Activated naive CD8-positive, alpha-beta T cell treated with anti-CD3 and anti-CD28 coated beads, Interleukin-2, amount 10 ng/mL, durations not matched to agents 7 days and 5 days (primary cell): Measurements from ENCODE around the gene GOT2. TPM values are rescaled to one million over a fixed set of nuclear protein-coding genes. Genes with fewer than 3 reads are reported as not detected.
"Not testable (repeated sequence)": the region's sequence is repeated elsewhere in the genome, so short reads cannot be mapped to it uniquely, and the experiment has no call there.

Source experiments
- ATAC-seq: fragments of 150-1000 bp; cut with Tn5 transposase; one replicate; pipeline ENCODE4 v1.10.0; 2021; ENCODE audit warnings: low read depth, moderate library complexity
- POLR2A ChIA-PET: fragments of 350-600 bp; sonication (Branson Sonifier 250); formaldehyde crosslinking; loops from one replicate; lab custom pipeline; 2021; ENCODE audit warnings: antibody characterized with exemption; lab: Charles Lee
- DNase-seq: peaks from one replicate; pipeline ENCODE4 v3.0.0; 2021
- H3K27ac Mint-ChIP-seq: one replicate; pipeline ENCODE4 v1.8.0; 2022; ENCODE audit warnings: mild to moderate bottlenecking, mixed read lengths
- H3K27me3 Mint-ChIP-seq: one replicate; pipeline ENCODE4 v1.8.0; 2022; ENCODE audit warnings: mild to moderate bottlenecking, moderate library complexity, mixed read lengths
- H3K36me3 Mint-ChIP-seq: one replicate; pipeline ENCODE4 v1.8.0; 2021; ENCODE audit warnings: mild to moderate bottlenecking, mixed read lengths
- H3K4me1 Mint-ChIP-seq: one replicate; pipeline ENCODE4 v1.8.0; 2021; ENCODE audit warnings: mixed read lengths
- H3K4me3 Mint-ChIP-seq: one replicate; pipeline ENCODE4 v1.8.0; 2022; ENCODE audit warnings: mild to moderate bottlenecking, moderate library complexity, mixed read lengths
- H3K9me3 Mint-ChIP-seq: one replicate; pipeline ENCODE4 v1.8.0; 2021; ENCODE audit warnings: mixed read lengths
- total RNA-seq, 2 experiments: library from RNA; stranded (reverse); gene quantifications; one replicate each; pipeline ENCODE4 v1.2.3, GENCODE V29; 2021

GOT2 gene
- total RNA-seq, 2 experiments from 2014 or later, result 62.7 to 68.5 TPM

- Mint-ChIP-seq H3K4me3 (no peak overlapping the region), H3K36me3 (no peaks in the 10 kb centered on the region), H3K27me3 (peaks cover 11% of the 10 kb centered on the region), H3K4me1 (no peaks in the 10 kb centered on the region), H3K9me3 (no peaks in the 10 kb centered on the region), H3K27ac (no peak overlapping the region)
- DNase-seq (no peak), ATAC-seq (no peak)
- POLR2A ChIA-PET, result no interaction called here
Measured at GRCh38 chr16:58692450-58692849, 41.7 kb downstream of the GOT2 start.

GRCh38 chr16:58686985-58687706, 47.0 kb downstream of the GOT2 start:
- H3K9me3 Mint-ChIP-seq, H3K36me3 Mint-ChIP-seq, ATAC-seq, H3K27ac Mint-ChIP-seq, DNase-seq, POLR2A ChIA-PET, H3K4me3 Mint-ChIP-seq: not testable (repeated sequence)
- H3K27me3 Mint-ChIP-seq, result peaks cover 14% of the 10 kb centered on the region
- peaks cover 12% of the 10 kb centered on the region for H3K4me1 Mint-ChIP-seq

GRCh38 chr16:58685084-58685449, 49.0 kb downstream of the GOT2 start:
- no peak for ATAC-seq
- H3K4me1 Mint-ChIP-seq, result peaks cover 14% of the 10 kb centered on the region
- peaks cover 9% of the 10 kb centered on the region for H3K27me3 Mint-ChIP-seq
- no peaks in the 10 kb centered on the region for H3K36me3 Mint-ChIP-seq
- POLR2A ChIA-PET, result interaction anchor here (1.8 kb wide), 1 partner anchor 71 kb away, joined by 5 read pairs; no protein-coding TSS in a partner anchor
- peak overlapping the region; percentile 91 for H3K4me3 Mint-ChIP-seq
- no peaks in the 10 kb centered on the region for H3K9me3 Mint-ChIP-seq
- no peak overlapping the region for H3K27ac Mint-ChIP-seq
- no peak for DNase-seq

GRCh38 chr16:58684354-58685083, 49.6 kb downstream of the GOT2 start, which contains the start of gene SLC38A7:
Gene SLC38A7 (minus strand): TSS chr16:58684770. CDS start chr16:58680126, 4,644 bp downstream.
- no peaks in the 10 kb centered on the region for H3K36me3 Mint-ChIP-seq
- peaks cover 14% of the 10 kb centered on the region for H3K4me1 Mint-ChIP-seq
- ATAC-seq (peak; percentile 91), DNase-seq (peak; percentile 78)
- peak within 1 kb of the TSS; percentile 60 for H3K27ac Mint-ChIP-seq
- no peaks in the 10 kb centered on the region for H3K9me3 Mint-ChIP-seq
- H3K4me3 Mint-ChIP-seq, result peak within 1 kb of the TSS; percentile 91
- POLR2A ChIA-PET, result interaction anchor here (1.2 to 1.8 kb wide), 3 partner anchors 49 to 72 kb away, joined by 3 to 5 read pairs (median 4); no protein-coding TSS in a partner anchor
- peaks cover 7% of the 10 kb centered on the region for H3K27me3 Mint-ChIP-seq

GRCh38 chr16:58684001-58684353, 50.1 kb downstream of the GOT2 start:
- H3K9me3 Mint-ChIP-seq, result no peaks in the 10 kb centered on the region
- no peaks in the 10 kb centered on the region for H3K36me3 Mint-ChIP-seq
- POLR2A ChIA-PET, result interaction anchor here (1.2 to 1.8 kb wide), 3 partner anchors 49 to 72 kb away, joined by 3 to 5 read pairs (median 4); no protein-coding TSS in a partner anchor
- H3K27ac Mint-ChIP-seq, result peak overlapping the region; percentile 60
- H3K4me1 Mint-ChIP-seq, result peaks cover 14% of the 10 kb centered on the region
- peaks cover 7% of the 10 kb centered on the region for H3K27me3 Mint-ChIP-seq
- H3K4me3 Mint-ChIP-seq, result peak overlapping the region; percentile 91
- no peak for ATAC-seq
- DNase-seq, result no peak

- DNase-seq (no peak), ATAC-seq (no peak)
- Mint-ChIP-seq H3K36me3 (no peaks in the 10 kb centered on the region), H3K4me3 (no peak overlapping the region), H3K4me1 (peaks cover 13% of the 10 kb centered on the region), H3K27me3 (no peaks in the 10 kb centered on the region), H3K9me3 (no peaks in the 10 kb centered on the region), H3K27ac (no peak overlapping the region)
- POLR2A ChIA-PET, result no interaction called here
Measured at GRCh38 chr16:58679763-58680162, 54.4 kb downstream of the GOT2 start.

- Mint-ChIP-seq H3K36me3 (no peaks in the 10 kb centered on the region), H3K9me3 (no peaks in the 10 kb centered on the region), H3K27me3 (no peaks in the 10 kb centered on the region), H3K4me3 (no peak overlapping the region), H3K27ac (no peak overlapping the region), H3K4me1 (peaks cover 8% of the 10 kb centered on the region)
- ATAC-seq, result no peak
- POLR2A ChIA-PET, result no interaction called here
- no peak for DNase-seq
Measured at GRCh38 chr16:58678716-58679115, 55.4 kb downstream of the GOT2 start.

GRCh38 chr16:58678269-58678668, 55.8 kb downstream of the GOT2 start:
- Mint-ChIP-seq H3K9me3 (no peaks in the 10 kb centered on the region), H3K36me3 (no peaks in the 10 kb centered on the region), H3K4me1 (peaks cover 3% of the 10 kb centered on the region), H3K27ac (no peak overlapping the region), H3K4me3 (no peak overlapping the region), H3K27me3 (no peaks in the 10 kb centered on the region)
- POLR2A ChIA-PET, result no interaction called here
- DNase-seq (no peak), ATAC-seq (no peak)

GRCh38 chr16:58670946-58671583, 63.1 kb downstream of the GOT2 start:
- Mint-ChIP-seq H3K9me3 (no peaks in the 10 kb centered on the region), H3K27me3 (no peaks in the 10 kb centered on the region), H3K36me3 (no peaks in the 10 kb centered on the region), H3K4me3 (no peak overlapping the region), H3K27ac (no peak overlapping the region), H3K4me1 (no peaks in the 10 kb centered on the region)
- ATAC-seq (no peak), DNase-seq (no peak)
- POLR2A ChIA-PET, result no interaction called here

- H3K9me3 Mint-ChIP-seq, result no peaks in the 10 kb centered on the region
- H3K4me3 Mint-ChIP-seq, result no peak overlapping the region
- H3K27ac Mint-ChIP-seq, result peak overlapping the region; percentile 26
- DNase-seq (no peak), ATAC-seq (no peak)
- no peaks in the 10 kb centered on the region for H3K27me3 Mint-ChIP-seq
- POLR2A ChIA-PET, result no interaction called here
- no peaks in the 10 kb centered on the region for H3K36me3 Mint-ChIP-seq
- H3K4me1 Mint-ChIP-seq, result no peaks in the 10 kb centered on the region
Measured at GRCh38 chr16:58670177-58670576, 63.9 kb downstream of the GOT2 start.

- no peak for DNase-seq
- POLR2A ChIA-PET, result no interaction called here
- no peak for ATAC-seq
Measured at GRCh38 chr16:58665200-58665599, 68.9 kb downstream of the GOT2 start.

GRCh38 chr16:58661199-58661830, 72.8 kb downstream of the GOT2 start:
- no peak for DNase-seq
- Mint-ChIP-seq H3K9me3 (no peaks in the 10 kb centered on the region), H3K36me3 (no peaks in the 10 kb centered on the region), H3K4me3 (no peak overlapping the region), H3K4me1 (no peaks in the 10 kb centered on the region), H3K27ac (no peak overlapping the region), H3K27me3 (peaks cover 2% of the 10 kb centered on the region)
- POLR2A ChIA-PET, result interaction anchor here (0.7 kb wide), 1 partner anchor 8 kb away, joined by 3 read pairs; no protein-coding TSS in a partner anchor
- ATAC-seq, result peak; percentile 60

More at GRCh38 chr16:58665200-58665599, 68.9 kb downstream of the GOT2 start:
- H3K4me1 Mint-ChIP-seq, result no peaks in the 10 kb centered on the region
- H3K9me3 Mint-ChIP-seq, result no peaks in the 10 kb centered on the region
- no peak overlapping the region for H3K27ac Mint-ChIP-seq
- no peak overlapping the region for H3K4me3 Mint-ChIP-seq
- H3K36me3 Mint-ChIP-seq, result no peaks in the 10 kb centered on the region
- H3K27me3 Mint-ChIP-seq, result peaks cover 2% of the 10 kb centered on the region

GRCh38 chr16:58659911-58660310, 74.2 kb downstream of the GOT2 start:
- H3K27ac Mint-ChIP-seq, POLR2A ChIA-PET, H3K4me1 Mint-ChIP-seq, ATAC-seq, H3K4me3 Mint-ChIP-seq, DNase-seq, H3K9me3 Mint-ChIP-seq, H3K36me3 Mint-ChIP-seq, H3K27me3 Mint-ChIP-seq: not testable (repeated sequence)
